ENCODE results near the gene GPR35.

GRCh38 chr2:240620859-240621258 lies 4.4 kb upstream of the GPR35 start:
- TF ChIP-seq CTCF (IDR thresholded peaks at IDR 0.05): no peak
- TF ChIP-seq POLR2AphosphoS5 (IDR thresholded peaks at IDR 0.05): no peak
- TF ChIP-seq POLR2A (IDR thresholded peaks at IDR 0.05; ENCODE audit: low read depth): no peak
- TF ChIP-seq EP300 (IDR thresholded peaks at IDR 0.05): no peak
